Measurements from ENCODE around the gene IQGAP2.

IQGAP2 gene

GRCh38 chr5:76590027-76590426 is 186.9 kb downstream of the IQGAP2 start:
- no peak for TF ChIP-seq EZH2phosphoT487 (IDR thresholded peaks at IDR 0.05; ENCODE audit: borderline replicate concordance)
- no peak for TF ChIP-seq CTCF (conservative IDR thresholded peaks at IDR 0.05; ENCODE audit: low read length)
- H3K4me3 ChIP-seq (ENCODE audit: low read length, poor library complexity, severe bottlenecking): no peak overlapping the region
- no peaks in the 10 kb centered on the region for H3K27me3 ChIP-seq (ENCODE audit: insufficient read depth, low read length, poor library complexity, severe bottlenecking)
- H3F3A ChIP-seq (ENCODE audit: low read depth): no peaks in the 10 kb centered on the region
- H3K9ac ChIP-seq (ENCODE audit: low read depth, low read length, poor library complexity, severe bottlenecking): no peak overlapping the region
- no peaks in the 10 kb centered on the region for H4K20me1 ChIP-seq (ENCODE audit: insufficient read depth, low read length, poor library complexity, severe bottlenecking)
- no peak overlapping the region for H2AFZ ChIP-seq (ENCODE audit: low read length)
- no peaks in the 10 kb centered on the region for H3K79me2 ChIP-seq (ENCODE audit: insufficient read depth, low read length)
- H3K9me2 ChIP-seq (replicated peaks; ENCODE audit: low read depth, low read length): no peaks in the 10 kb centered on the region
- no peaks in the 10 kb centered on the region for H3K9me3 ChIP-seq (ENCODE audit: insufficient read depth, low read depth, low read length)
- H3K4me2 ChIP-seq (ENCODE audit: low read depth, low read length, poor library complexity, severe bottlenecking): no peak overlapping the region
- peaks cover 59% of the 10 kb centered on the region; the same call in 1 of the 2 replicates for H3K36me3 ChIP-seq (ENCODE audit: insufficient read depth, low read length)
- no peaks in the 10 kb centered on the region for H3K4me1 ChIP-seq (ENCODE audit: insufficient read depth, low read length, poor library complexity, severe bottlenecking)

GRCh38 chr5:76591366-76591765 is 188.3 kb downstream of the IQGAP2 start:
- Histone ChIP-seq H3K79me2 (ENCODE audit: insufficient read depth, low read length) (no peaks in the 10 kb centered on the region), H3K4me3 (ENCODE audit: low read length, poor library complexity, severe bottlenecking) (no peak overlapping the region), H3K4me2 (ENCODE audit: low read depth, low read length, poor library complexity, severe bottlenecking) (no peak overlapping the region), H3K36me3 (ENCODE audit: insufficient read depth, low read length) (peaks cover 55% of the 10 kb centered on the region; the same call in 1 of the 2 replicates), H3K4me1 (ENCODE audit: insufficient read depth, low read length, poor library complexity, severe bottlenecking) (no peaks in the 10 kb centered on the region), H4K20me1 (ENCODE audit: insufficient read depth, low read length, poor library complexity, severe bottlenecking) (no peaks in the 10 kb centered on the region), H2AFZ (ENCODE audit: low read length) (no peak overlapping the region), H3K9me3 (ENCODE audit: insufficient read depth, low read depth, low read length) (no peaks in the 10 kb centered on the region), H3K27me3 (ENCODE audit: insufficient read depth, low read length, poor library complexity, severe bottlenecking) (no peaks in the 10 kb centered on the region), H3K9me2 (replicated peaks; ENCODE audit: low read depth, low read length) (no peaks in the 10 kb centered on the region), H3F3A (ENCODE audit: low read depth) (no peaks in the 10 kb centered on the region), H3K9ac (ENCODE audit: low read depth, low read length, poor library complexity, severe bottlenecking) (no peak overlapping the region)
- TF ChIP-seq CTCF (conservative IDR thresholded peaks at IDR 0.05; ENCODE audit: low read length): no peak
- TF ChIP-seq EZH2phosphoT487 (IDR thresholded peaks at IDR 0.05; ENCODE audit: borderline replicate concordance): no peak

GRCh38 chr5:76592692-76593091 is 189.6 kb downstream of the IQGAP2 start:
- Histone ChIP-seq H4K20me1 (ENCODE audit: insufficient read depth, low read length, poor library complexity, severe bottlenecking) (no peaks in the 10 kb centered on the region), H3K36me3 (ENCODE audit: insufficient read depth, low read length) (peaks cover 64% of the 10 kb centered on the region; the same call in 1 of the 2 replicates), H3K79me2 (ENCODE audit: insufficient read depth, low read length) (no peaks in the 10 kb centered on the region), H3K9ac (ENCODE audit: low read depth, low read length, poor library complexity, severe bottlenecking) (no peak overlapping the region), H3K4me2 (ENCODE audit: low read depth, low read length, poor library complexity, severe bottlenecking) (no peak overlapping the region), H3K27me3 (ENCODE audit: insufficient read depth, low read length, poor library complexity, severe bottlenecking) (no peaks in the 10 kb centered on the region), H3K9me2 (replicated peaks; ENCODE audit: low read depth, low read length) (no peaks in the 10 kb centered on the region), H2AFZ (ENCODE audit: low read length) (no peak overlapping the region), H3K4me1 (ENCODE audit: insufficient read depth, low read length, poor library complexity, severe bottlenecking) (no peaks in the 10 kb centered on the region), H3K4me3 (ENCODE audit: low read length, poor library complexity, severe bottlenecking) (no peak overlapping the region), H3K9me3 (ENCODE audit: insufficient read depth, low read depth, low read length) (no peaks in the 10 kb centered on the region), H3F3A (ENCODE audit: low read depth) (no peaks in the 10 kb centered on the region)
- TF ChIP-seq CTCF (conservative IDR thresholded peaks at IDR 0.05; ENCODE audit: low read length): no peak
- TF ChIP-seq EZH2phosphoT487 (IDR thresholded peaks at IDR 0.05; ENCODE audit: borderline replicate concordance): no peak
